ENCODE measurements around the gene TREML1. TPM values are rescaled to one million over a fixed set of nuclear protein-coding genes. Genes with fewer than 3 reads are reported as not detected.
A peak's percentile ranks its signal among the peaks of the same experiment; 100 is the strongest.

Gene TREML1
- total RNA-seq, 2 donors from 2014 or later, result 3.0 to 68.6 TPM

- no peaks in the 10 kb centered on the region for H3K9me3 ChIP-seq (ENCODE audit: control insufficient read depth, low read length, poor library complexity, severe bottlenecking)
- Mint-ChIP-seq H3K36me3 (ENCODE audit: low read depth) (peaks cover 2% of the 10 kb centered on the region), H3K27me3 (peaks cover 12% of the 10 kb centered on the region), H3K27ac (no peak overlapping the region), H3K4me3 (no peak overlapping the region), H3K4me1 (no peaks in the 10 kb centered on the region)
- no peak for DNase-seq
- no peak for ATAC-seq
These were observed 16.5 kb upstream of the TREML1 start for GRCh38 chr6:41170547-41171160.

- H3K9me3 ChIP-seq (ENCODE audit: control insufficient read depth, low read length, poor library complexity, severe bottlenecking), result no peaks in the 10 kb centered on the region
- no peak for ATAC-seq
- DNase-seq, result no peak
- no peaks in the 10 kb centered on the region for H3K4me1 Mint-ChIP-seq
- no peak overlapping the region for H3K4me3 Mint-ChIP-seq
- no peak overlapping the region for H3K27ac Mint-ChIP-seq
- peaks cover 17% of the 10 kb centered on the region for H3K27me3 Mint-ChIP-seq
- peaks cover 2% of the 10 kb centered on the region for H3K36me3 Mint-ChIP-seq (ENCODE audit: low read depth)
These were observed 13.2 kb upstream of the TREML1 start for GRCh38 chr6:41167173-41167963.

GRCh38 chr6:41164551-41165120 is 10.5 kb upstream of the TREML1 start:
- H3K9me3 ChIP-seq (ENCODE audit: control insufficient read depth, low read length, poor library complexity, severe bottlenecking), result no peaks in the 10 kb centered on the region
- Mint-ChIP-seq H3K36me3 (ENCODE audit: low read depth) (peaks cover 2% of the 10 kb centered on the region), H3K4me1 (no peaks in the 10 kb centered on the region), H3K27me3 (peaks cover 28% of the 10 kb centered on the region), H3K4me3 (no peak overlapping the region), H3K27ac (no peak overlapping the region)
- no peak for ATAC-seq
- no peak for DNase-seq

- ATAC-seq, result no peak
These were observed 9.2 kb upstream of the TREML1 start for GRCh38 chr6:41163419-41163717.

GRCh38 chr6:41162687-41163418 is 8.7 kb upstream of the TREML1 start, which contains the start of gene TREM2:
Gene TREM2, minus strand, starts transcription at chr6:41163116. Its CDS starts 34 bp downstream, at chr6:41163082.
- peaks cover 2% of the 10 kb centered on the region for H3K36me3 Mint-ChIP-seq (ENCODE audit: low read depth)
- no peak within 1 kb of the TSS for H3K4me3 Mint-ChIP-seq
- H3K4me1 Mint-ChIP-seq, result no peaks in the 10 kb centered on the region
- ATAC-seq, result no peak
- peak within 1 kb of the TSS; percentile 1 for H3K27ac Mint-ChIP-seq
- DNase-seq, result no peak
- no peaks in the 10 kb centered on the region for H3K9me3 ChIP-seq (ENCODE audit: control insufficient read depth, low read length, poor library complexity, severe bottlenecking)
- H3K27me3 Mint-ChIP-seq, result peaks cover 36% of the 10 kb centered on the region

More at GRCh38 chr6:41163419-41163717, 9.2 kb upstream of the TREML1 start:
- no peak for DNase-seq
- H3K27me3 Mint-ChIP-seq, result peaks cover 30% of the 10 kb centered on the region
- no peak overlapping the region for H3K4me3 Mint-ChIP-seq
- no peak overlapping the region for H3K27ac Mint-ChIP-seq
- H3K9me3 ChIP-seq (ENCODE audit: control insufficient read depth, low read length, poor library complexity, severe bottlenecking), result no peaks in the 10 kb centered on the region
- H3K4me1 Mint-ChIP-seq, result no peaks in the 10 kb centered on the region
- peaks cover 2% of the 10 kb centered on the region for H3K36me3 Mint-ChIP-seq (ENCODE audit: low read depth)

- ATAC-seq (no peak), DNase-seq (no peak)
- H3K9me3 ChIP-seq (ENCODE audit: control insufficient read depth, low read length, poor library complexity, severe bottlenecking), result no peaks in the 10 kb centered on the region
- H3K27me3 Mint-ChIP-seq, result peaks cover 36% of the 10 kb centered on the region
- no peaks in the 10 kb centered on the region for H3K4me1 Mint-ChIP-seq
- no peak overlapping the region for H3K4me3 Mint-ChIP-seq
- H3K27ac Mint-ChIP-seq, result peak overlapping the region; percentile 1
- peaks cover 2% of the 10 kb centered on the region for H3K36me3 Mint-ChIP-seq (ENCODE audit: low read depth)
These were observed 7.9 kb upstream of the TREML1 start for GRCh38 chr6:41161851-41162552.

GRCh38 chr6:41161380-41161779 is 7.2 kb upstream of the TREML1 start:
- H3K4me3 Mint-ChIP-seq, result no peak overlapping the region
- H3K27ac Mint-ChIP-seq, result no peak overlapping the region
- H3K27me3 Mint-ChIP-seq, result peaks cover 38% of the 10 kb centered on the region
- H3K9me3 ChIP-seq (ENCODE audit: control insufficient read depth, low read length, poor library complexity, severe bottlenecking), result no peaks in the 10 kb centered on the region
- ATAC-seq (no peak), DNase-seq (no peak)
- no peaks in the 10 kb centered on the region for H3K4me1 Mint-ChIP-seq
- peaks cover 2% of the 10 kb centered on the region for H3K36me3 Mint-ChIP-seq (ENCODE audit: low read depth)

- ATAC-seq, result no peak
- Mint-ChIP-seq H3K27me3 (peaks cover 40% of the 10 kb centered on the region), H3K36me3 (ENCODE audit: low read depth) (no peaks in the 10 kb centered on the region), H3K27ac (no peak overlapping the region), H3K4me1 (no peaks in the 10 kb centered on the region), H3K4me3 (no peak overlapping the region)
- H3K9me3 ChIP-seq (ENCODE audit: control insufficient read depth, low read length, poor library complexity, severe bottlenecking), result no peaks in the 10 kb centered on the region
- DNase-seq, result no peak
These were observed 6.8 kb upstream of the TREML1 start for GRCh38 chr6:41160933-41161332.

GRCh38 chr6:41159415-41160082 is 5.4 kb upstream of the TREML1 start:
- Mint-ChIP-seq H3K27ac (no peak overlapping the region), H3K4me1 (peaks cover 3% of the 10 kb centered on the region), H3K27me3 (peaks cover 40% of the 10 kb centered on the region), H3K36me3 (ENCODE audit: low read depth) (no peaks in the 10 kb centered on the region), H3K4me3 (no peak overlapping the region)
- H3K9me3 ChIP-seq (ENCODE audit: control insufficient read depth, low read length, poor library complexity, severe bottlenecking), result no peaks in the 10 kb centered on the region
- ATAC-seq, result no peak
- DNase-seq, result no peak

GRCh38 chr6:41157323-41157722 is 3.2 kb upstream of the TREML1 start:
- Mint-ChIP-seq H3K4me1 (peaks cover 3% of the 10 kb centered on the region), H3K27ac (no peak overlapping the region)
- no peak for DNase-seq

GRCh38 chr6:41156771-41157170 is 2.6 kb upstream of the TREML1 start:
- Mint-ChIP-seq H3K36me3 (ENCODE audit: low read depth) (no peaks in the 10 kb centered on the region), H3K27ac (no peak overlapping the region), H3K27me3 (peaks cover 24% of the 10 kb centered on the region)

More at GRCh38 chr6:41157323-41157722, 3.2 kb upstream of the TREML1 start:
- peaks cover 30% of the 10 kb centered on the region for H3K27me3 Mint-ChIP-seq
- peak; percentile 33 for ATAC-seq
- no peak overlapping the region for H3K4me3 Mint-ChIP-seq
- H3K9me3 ChIP-seq (ENCODE audit: control insufficient read depth, low read length, poor library complexity, severe bottlenecking), result no peaks in the 10 kb centered on the region
- H3K36me3 Mint-ChIP-seq (ENCODE audit: low read depth), result no peaks in the 10 kb centered on the region

GRCh38 chr6:41156001-41156400 is 1.9 kb upstream of the TREML1 start:
- peaks cover 6% of the 10 kb centered on the region for H3K4me1 Mint-ChIP-seq

More at GRCh38 chr6:41156771-41157170, 2.6 kb upstream of the TREML1 start:
- no peaks in the 10 kb centered on the region for H3K9me3 ChIP-seq (ENCODE audit: control insufficient read depth, low read length, poor library complexity, severe bottlenecking)
- peaks cover 3% of the 10 kb centered on the region for H3K4me1 Mint-ChIP-seq
- no peak for DNase-seq
- no peak for ATAC-seq
- H3K4me3 Mint-ChIP-seq, result no peak overlapping the region

More at GRCh38 chr6:41156001-41156400, 1.9 kb upstream of the TREML1 start:
- H3K4me3 Mint-ChIP-seq, result no peak overlapping the region
- H3K27me3 Mint-ChIP-seq, result peaks cover 23% of the 10 kb centered on the region
- DNase-seq (no peak), ATAC-seq (no peak)
- no peak overlapping the region for H3K27ac Mint-ChIP-seq
- no peaks in the 10 kb centered on the region for H3K9me3 ChIP-seq (ENCODE audit: control insufficient read depth, low read length, poor library complexity, severe bottlenecking)
- H3K36me3 Mint-ChIP-seq (ENCODE audit: low read depth), result no peaks in the 10 kb centered on the region

Measured in T-helper 17 cell (primary cell).